NOMO-1 treated with DMSO at 0.1 percent for 48 hours (cell line): ENCODE results near the gene CCDC77.

Source experiments
- DNase-seq: peaks from one replicate; lab custom pipeline; 2025; ENCODE audit not compliant: unreplicated experiment; lab: John Stamatoyannopoulos, UW

The CCDC77 gene

DNA sequence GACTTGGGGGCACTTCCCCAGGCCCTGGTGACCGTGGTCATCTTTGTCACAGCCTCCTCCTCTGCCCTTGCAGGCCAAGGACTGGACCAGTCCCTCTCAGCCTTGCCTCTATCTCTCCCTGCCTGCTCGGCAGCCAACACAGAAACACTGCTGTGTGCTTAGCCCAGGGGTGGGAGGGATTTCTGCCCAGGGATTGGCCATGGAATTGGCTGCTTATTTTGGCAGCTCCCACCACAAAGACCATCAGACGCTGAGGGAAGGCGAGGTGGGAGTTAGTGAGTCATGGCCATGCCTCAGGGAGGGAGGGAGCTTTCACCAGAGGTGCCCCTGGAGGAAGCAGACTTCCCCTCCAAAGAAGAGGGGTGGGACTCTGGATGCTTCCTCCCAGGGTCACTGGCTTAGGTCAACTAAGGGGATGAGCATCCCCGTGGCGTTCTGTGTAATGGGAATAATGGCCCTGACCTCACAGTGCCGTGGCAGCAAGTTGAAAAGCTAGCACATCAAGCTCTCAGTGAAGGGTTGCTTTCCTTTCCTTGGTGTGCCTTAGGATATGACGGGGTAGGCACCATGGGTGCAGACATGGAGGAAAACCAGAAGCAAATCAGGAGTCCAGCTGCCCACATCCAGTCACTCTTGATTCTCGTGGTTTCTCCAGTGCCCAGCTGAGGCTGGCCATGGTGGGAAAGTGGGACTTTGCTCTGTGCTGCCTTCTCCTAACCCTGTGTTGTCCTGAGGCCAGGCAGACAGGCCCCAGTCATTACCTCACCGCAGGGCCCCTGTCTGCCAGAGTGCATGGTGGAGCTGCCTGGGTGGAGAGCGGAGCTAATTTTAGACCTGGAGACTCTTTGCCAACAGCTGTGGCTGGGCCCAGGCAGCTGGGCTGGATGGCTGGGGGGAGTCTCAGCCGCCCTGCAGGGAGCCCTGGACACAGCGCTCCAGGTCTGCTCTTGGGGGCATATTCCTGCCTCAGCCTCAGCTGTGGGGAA is 79.7 kb downstream of the CCDC77 start:
- peak; percentile 15 for DNase-seq

DNA sequence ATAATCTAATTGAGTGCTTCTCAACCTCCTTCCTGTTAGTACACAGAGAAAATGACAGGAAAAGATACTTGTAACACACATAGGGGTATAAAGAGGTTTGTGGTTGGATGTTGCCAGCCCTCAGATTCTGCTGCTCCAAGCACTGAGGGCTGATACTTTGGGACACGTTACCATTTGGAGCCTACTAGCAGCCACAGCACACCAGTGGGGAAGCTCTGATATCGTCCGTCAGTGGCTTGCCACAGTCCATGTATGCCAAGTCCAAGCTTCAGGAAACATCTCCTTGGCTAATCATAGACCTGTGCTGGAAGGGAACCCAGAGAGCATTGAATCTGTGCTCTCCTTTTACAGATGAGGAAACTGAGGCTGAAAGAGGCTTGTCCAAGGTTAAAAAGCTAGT is 80.6 kb downstream of the CCDC77 start:
- DNase-seq = no peak

GRCh38 chr12:484096-484495 is 82.7 kb downstream of the CCDC77 start:
- no peak for DNase-seq

DNA sequence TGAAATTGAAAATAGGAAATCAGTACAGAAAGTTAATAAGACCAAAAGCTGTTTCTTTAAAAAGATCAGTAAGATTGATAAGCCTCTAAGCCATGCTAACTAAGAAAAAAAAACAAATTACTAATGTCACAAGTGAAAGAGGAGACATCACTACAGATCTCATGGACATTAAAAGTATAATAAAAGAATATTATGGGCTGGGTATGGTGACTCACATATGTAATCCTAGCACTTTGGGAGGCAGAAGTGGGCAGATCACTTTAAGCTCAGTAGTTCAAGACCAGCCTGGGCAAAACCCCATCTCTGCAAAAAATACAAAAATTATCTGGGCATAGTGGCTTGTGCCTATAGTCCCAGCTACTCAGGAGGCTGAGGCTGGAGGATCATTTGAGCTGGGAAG is 88.8 kb downstream of the CCDC77 start:
- no peak for DNase-seq
